H9 (cell line): ENCODE results near the gene RABGAP1L. TPM values are rescaled to one million over a fixed set of nuclear protein-coding genes. Genes with fewer than 3 reads are reported as not detected.

Experiments
- DNase-seq: peaks from one replicate; pipeline ENCODE4 v3.0.0-alpha.2; 2017
- H2AFZ ChIP-seq: one replicate; pipeline ENCODE4 v1.6.1; 2013; ENCODE audit warnings: mild to moderate bottlenecking, low read length, control low read depth, moderate library complexity
- H2AK5ac ChIP-seq: 2 replicates; pipeline ENCODE4 v1.6.1; 2013; ENCODE audit warnings: low read length, control low read depth, mixed read lengths; ENCODE audit not compliant: insufficient read length
- H2BK120ac ChIP-seq: one replicate; pipeline ENCODE4 v1.6.1; 2013; ENCODE audit warnings: low read depth, mild to moderate bottlenecking, low read length, control low read depth, inconsistent platforms; ENCODE audit not compliant: poor library complexity, severe bottlenecking
- H2BK12ac ChIP-seq: 2 replicates; pipeline ENCODE4 v1.6.1; 2013; ENCODE audit warnings: low read length, control low read depth, mixed read lengths, low read depth; ENCODE audit not compliant: insufficient read length
- H2BK15ac ChIP-seq: 2 replicates; pipeline ENCODE4 v1.6.1; 2013; ENCODE audit warnings: low read depth, low read length, control low read depth
- H2BK20ac ChIP-seq: one replicate; pipeline ENCODE4 v1.6.1; 2013; ENCODE audit warnings: low read depth, mild to moderate bottlenecking, low read length, control low read depth, inconsistent platforms; ENCODE audit not compliant: poor library complexity, severe bottlenecking
- H2BK5ac ChIP-seq: 2 replicates; pipeline ENCODE4 v1.6.1; 2013; ENCODE audit warnings: low read length, control low read depth, mixed read lengths; ENCODE audit not compliant: insufficient read length
- H3K14ac ChIP-seq: 2 replicates; pipeline ENCODE4 v1.6.1; 2013; ENCODE audit warnings: low read length, control low read depth; ENCODE audit not compliant: insufficient read depth
- H3K18ac ChIP-seq: 2 replicates; pipeline ENCODE4 v1.6.1; 2013; ENCODE audit warnings: low read depth, mild to moderate bottlenecking, mixed read lengths, low read length, control low read depth; ENCODE audit not compliant: insufficient read length
- H3K23ac ChIP-seq: 2 replicates; pipeline ENCODE4 v1.6.1; 2013; ENCODE audit warnings: low read length, control low read depth, mixed read lengths, low read depth; ENCODE audit not compliant: insufficient read length
- H3K23me2 ChIP-seq: 2 replicates; pipeline ENCODE4 v1.6.1; 2013; ENCODE audit warnings: low read depth, mild to moderate bottlenecking, mixed read lengths, low read length, control low read depth; ENCODE audit not compliant: insufficient read length, poor library complexity, severe bottlenecking
- H3K27ac ChIP-seq: 2 replicates; pipeline ENCODE4 v1.5.1; 2013; ENCODE audit warnings: low read length, control low read depth, mixed read lengths, low read depth; ENCODE audit not compliant: insufficient read length
- H3K27me3 ChIP-seq: 2 replicates; pipeline ENCODE4 v1.6.1; 2013; ENCODE audit warnings: low read length, control low read depth, inconsistent platforms; ENCODE audit not compliant: insufficient read depth
- H3K4ac ChIP-seq: 2 replicates; pipeline ENCODE4 v1.6.1; 2013; ENCODE audit warnings: low read depth, mild to moderate bottlenecking, control low read depth, inconsistent platforms, low read length, moderate library complexity
- H3K4me1 ChIP-seq: 2 replicates; pipeline ENCODE4 v1.6.1; 2013; ENCODE audit warnings: low read length, control low read depth, inconsistent platforms; ENCODE audit not compliant: insufficient read depth
- H3K4me2 ChIP-seq: 2 replicates; pipeline ENCODE4 v1.6.1; 2013; ENCODE audit warnings: low read length, control low read depth, mixed read lengths; ENCODE audit not compliant: insufficient read length, insufficient read depth
- H3K56ac ChIP-seq: 2 replicates; pipeline ENCODE4 v1.6.1; 2013; ENCODE audit warnings: low read depth, mild to moderate bottlenecking, mixed read lengths, low read length, control low read depth; ENCODE audit not compliant: insufficient read length
- H3K79me1 ChIP-seq: 2 replicates; pipeline ENCODE4 v1.6.1; 2013; ENCODE audit warnings: low read depth, mild to moderate bottlenecking, moderate library complexity, low read length, control low read depth, inconsistent platforms; ENCODE audit not compliant: insufficient read depth, poor library complexity, severe bottlenecking
- H3K79me2 ChIP-seq: 2 replicates; pipeline ENCODE4 v1.6.1; 2013; ENCODE audit warnings: low read length, control low read depth, inconsistent platforms; ENCODE audit not compliant: insufficient read depth
- H3K9ac ChIP-seq: 2 replicates; pipeline ENCODE4 v1.6.1; 2013; ENCODE audit warnings: low read length, control low read depth, mixed read lengths; ENCODE audit not compliant: insufficient read length; ENCODE audit errors: extremely low read depth
- H3K9me3 ChIP-seq: one replicate; pipeline ENCODE4 v1.6.1; 2013; ENCODE audit warnings: low read depth, low read length, inconsistent platforms; ENCODE audit not compliant: control insufficient read depth
- H3T11ph ChIP-seq: one replicate; pipeline ENCODE4 v1.6.1; 2013; ENCODE audit warnings: mild to moderate bottlenecking, low read length, control low read depth, inconsistent platforms
- H4K20me1 ChIP-seq: one replicate; pipeline ENCODE4 v1.6.1; 2013; ENCODE audit not compliant: control insufficient read depth, insufficient read length, insufficient read depth
- H4K5ac ChIP-seq: 2 replicates; pipeline ENCODE4 v1.6.1; 2013; ENCODE audit warnings: low read depth, mild to moderate bottlenecking, mixed read lengths, low read length, control low read depth; ENCODE audit not compliant: insufficient read length
- H4K8ac ChIP-seq: replicated peaks from 2 replicates; pipeline ENCODE4 v1.6.1; 2013; ENCODE audit warnings: low read length, control low read depth, mixed read lengths, low read depth; ENCODE audit not compliant: insufficient read length
- H4K91ac ChIP-seq: 2 replicates; pipeline ENCODE4 v1.6.1; 2013; ENCODE audit warnings: low read depth, mild to moderate bottlenecking, moderate library complexity, mixed read lengths, low read length, control low read depth; ENCODE audit not compliant: insufficient read length
- H3K27ac Mint-ChIP-seq, 3 experiments: 2 replicates in 2 of 3; 3 replicates in 1 of 3; pipeline ENCODE4 v1.8.0; 2020 to 2021; ENCODE audit warnings: mixed read lengths in 3 of 3, mild to moderate bottlenecking in 1 of 3, moderate library complexity in 1 of 3
- H3K27me3 Mint-ChIP-seq: 2 replicates; pipeline ENCODE4 v1.8.0; 2021; ENCODE audit warnings: low read depth, mild to moderate bottlenecking, moderate library complexity, mixed read lengths
- H3K36me3 Mint-ChIP-seq, 3 experiments: 2 replicates in 2 of 3; 3 replicates in 1 of 3; pipeline ENCODE4 v1.8.0; 2020 to 2021; ENCODE audit warnings: low read depth in 3 of 3, mixed read lengths in 3 of 3; ENCODE audit not compliant: insufficient read depth in 1 of 3
- H3K4me1 Mint-ChIP-seq, 2 experiments: 2 replicates each; pipeline ENCODE4 v1.8.0; 2020; ENCODE audit warnings: mixed read lengths in 2 of 2
- H3K4me3 Mint-ChIP-seq, 2 experiments: 2 replicates in 1 of 2; 3 replicates in 1 of 2; pipeline ENCODE4 v1.8.0; 2020 to 2021; ENCODE audit warnings: mild to moderate bottlenecking in 2 of 2, mixed read lengths in 2 of 2, moderate library complexity in 1 of 2
- H3K9me3 Mint-ChIP-seq, 2 experiments: 2 replicates in 1 of 2; 3 replicates in 1 of 2; pipeline ENCODE4 v1.8.0; 2020; ENCODE audit warnings: mild to moderate bottlenecking in 2 of 2, mixed read lengths in 2 of 2, moderate library complexity in 1 of 2
- total RNA-seq: library from RNA; stranded (reverse); gene quantifications from 2 replicates; pipeline ENCODE4 v1.2.1, GENCODE V29; 2021
- TF ChIP-seq, protein P1 (sequence below): fragments of 200-600 bp; sonication (generic); conservative IDR thresholded peaks from 3 replicates; pipeline ENCODE4 v1.8.0; 2021; ENCODE audit warnings: antibody characterized with exemption, mild to moderate bottlenecking

RABGAP1L gene
- total RNA-seq, 1 experiment from 2014 or later, result 147 TPM

DNA sequence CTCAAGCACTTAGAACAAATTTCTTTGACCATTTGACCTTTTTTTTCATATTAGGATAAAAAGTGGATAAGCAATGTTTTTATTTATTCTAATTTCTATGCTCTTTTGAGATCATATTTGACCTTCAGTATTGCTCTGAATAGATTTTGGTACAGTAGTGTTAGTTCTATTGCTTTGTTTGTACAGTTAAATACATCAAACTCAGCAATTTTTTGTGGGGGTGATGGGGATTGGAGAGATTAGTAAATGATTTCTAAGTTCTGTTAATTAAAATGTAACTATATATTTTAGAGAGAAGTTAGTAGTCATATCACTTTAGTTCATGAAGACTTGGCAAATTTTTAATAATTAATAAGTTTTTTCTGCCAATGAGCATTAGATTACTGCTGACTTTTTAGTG is 286.0 kb downstream of the RABGAP1L start:
- H3K4me3 Mint-ChIP-seq, result no peak overlapping the region
- no peak overlapping the region for H3T11ph ChIP-seq
- no peaks in the 10 kb centered on the region for H3K79me2 ChIP-seq
- H2BK15ac ChIP-seq, result no peak overlapping the region
- no peak for DNase-seq
- H3K18ac ChIP-seq, result no peak overlapping the region
- no peak overlapping the region for H3K27ac ChIP-seq
- no peak overlapping the region for H3K14ac ChIP-seq
- H3K27me3 Mint-ChIP-seq, result no peaks in the 10 kb centered on the region
- no peak overlapping the region for H4K91ac ChIP-seq
- H2BK5ac ChIP-seq, result no peak overlapping the region
- no peak overlapping the region for H2BK12ac ChIP-seq
- H3K4me2 ChIP-seq, result no peak overlapping the region
- no peak overlapping the region for H3K4ac ChIP-seq
- H3K79me1 ChIP-seq, result no peaks in the 10 kb centered on the region
- H3K23ac ChIP-seq, result no peak overlapping the region
- H3K27me3 ChIP-seq, result no peaks in the 10 kb centered on the region
- no peak overlapping the region for H3K9ac ChIP-seq
- H2BK120ac ChIP-seq, result no peak overlapping the region
- H2AFZ ChIP-seq, result no peak overlapping the region
- H4K8ac ChIP-seq, result no peak overlapping the region
- H3K9me3 Mint-ChIP-seq, result no peaks in the 10 kb centered on the region
- H3K23me2 ChIP-seq, result no peaks in the 10 kb centered on the region
- TF ChIP-seq, protein P1, sequence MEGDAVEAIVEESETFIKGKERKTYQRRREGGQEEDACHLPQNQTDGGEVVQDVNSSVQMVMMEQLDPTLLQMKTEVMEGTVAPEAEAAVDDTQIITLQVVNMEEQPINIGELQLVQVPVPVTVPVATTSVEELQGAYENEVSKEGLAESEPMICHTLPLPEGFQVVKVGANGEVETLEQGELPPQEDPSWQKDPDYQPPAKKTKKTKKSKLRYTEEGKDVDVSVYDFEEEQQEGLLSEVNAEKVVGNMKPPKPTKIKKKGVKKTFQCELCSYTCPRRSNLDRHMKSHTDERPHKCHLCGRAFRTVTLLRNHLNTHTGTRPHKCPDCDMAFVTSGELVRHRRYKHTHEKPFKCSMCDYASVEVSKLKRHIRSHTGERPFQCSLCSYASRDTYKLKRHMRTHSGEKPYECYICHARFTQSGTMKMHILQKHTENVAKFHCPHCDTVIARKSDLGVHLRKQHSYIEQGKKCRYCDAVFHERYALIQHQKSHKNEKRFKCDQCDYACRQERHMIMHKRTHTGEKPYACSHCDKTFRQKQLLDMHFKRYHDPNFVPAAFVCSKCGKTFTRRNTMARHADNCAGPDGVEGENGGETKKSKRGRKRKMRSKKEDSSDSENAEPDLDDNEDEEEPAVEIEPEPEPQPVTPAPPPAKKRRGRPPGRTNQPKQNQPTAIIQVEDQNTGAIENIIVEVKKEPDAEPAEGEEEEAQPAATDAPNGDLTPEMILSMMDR, result no peak
- H4K5ac ChIP-seq, result no peak overlapping the region
- H3K4me1 Mint-ChIP-seq, result peaks cover 0 to 18% of the 10 kb centered on the region in 2 experiments; a peak in 2 of 4 replicates
- no peaks in the 10 kb centered on the region for H4K20me1 ChIP-seq
- H3K27ac Mint-ChIP-seq, result no peak overlapping the region
- H2AK5ac ChIP-seq, result no peak overlapping the region
- H3K56ac ChIP-seq, result no peak overlapping the region
- H3K4me1 ChIP-seq, result no peaks in the 10 kb centered on the region; the same call in 1 of the 2 replicates
- no peaks in the 10 kb centered on the region for H3K36me3 Mint-ChIP-seq
- H2BK20ac ChIP-seq, result no peak overlapping the region
- no peaks in the 10 kb centered on the region for H3K9me3 ChIP-seq
